ENCODE data around the gene ESAM. TPM values are rescaled to one million over a fixed set of nuclear protein-coding genes. Genes with fewer than 3 reads are reported as not detected.
"Not testable (repeated sequence)": the region's sequence is repeated elsewhere in the genome, so short reads cannot be mapped to it uniquely, and the experiment has no call there.

The ESAM gene
- total RNA-seq, 1 donor from 2014 or later, result 465 TPM

GRCh38 chr11:124776865-124777645 is 15.0 kb upstream of the ESAM start:
- DNase-seq (ENCODE audit: extremely low read depth, low read depth, low spot score), result no peak

- DNase-seq (ENCODE audit: extremely low read depth, low read depth, low spot score), result not testable (repeated sequence)
Observed at GRCh38 chr11:124770959-124771358, 8.9 kb upstream of the ESAM start.

- no peak for DNase-seq (ENCODE audit: extremely low read depth, low read depth, low spot score)
Observed at GRCh38 chr11:124769806-124770774, 8.0 kb upstream of the ESAM start.

GRCh38 chr11:124768914-124769313 is 6.8 kb upstream of the ESAM start:
- no peak for DNase-seq (ENCODE audit: extremely low read depth, low read depth, low spot score)

GRCh38 chr11:124766156-124766555 is 4.1 kb upstream of the ESAM start:
- no peak for DNase-seq (ENCODE audit: extremely low read depth, low read depth, low spot score)

- DNase-seq (ENCODE audit: extremely low read depth, low read depth, low spot score), result no peak
Observed at GRCh38 chr11:124763156-124763947, 1.3 kb upstream of the ESAM start.

DNA sequence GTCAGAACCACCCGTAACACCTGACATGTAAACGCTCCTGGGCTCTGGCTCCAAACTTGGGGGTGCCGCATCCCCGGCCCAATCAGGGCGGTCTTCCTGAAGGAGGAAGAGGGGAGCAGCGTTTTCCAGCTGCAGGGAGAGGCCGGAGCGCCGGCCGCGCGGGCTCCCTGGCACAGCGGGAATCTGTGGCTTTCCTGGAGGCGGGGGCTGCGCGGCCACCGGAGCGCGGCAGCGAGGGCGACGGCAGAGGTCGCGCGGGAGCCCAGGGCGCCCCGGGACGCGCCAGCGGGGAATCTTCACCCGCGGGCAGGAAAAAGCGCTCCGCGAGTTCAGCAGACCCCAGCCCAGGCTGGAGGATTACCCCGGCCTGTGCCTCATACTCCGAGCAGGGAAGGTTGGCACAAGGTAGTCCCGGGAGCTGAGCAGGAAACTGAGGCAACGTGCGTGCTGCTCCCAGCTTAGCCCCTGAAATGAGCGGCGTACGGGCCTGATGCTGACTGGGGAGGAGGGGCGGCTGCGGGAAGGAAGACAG is 600 bp upstream of the ESAM start:
- DNase-seq (ENCODE audit: extremely low read depth, low read depth, low spot score), result no peak

DNA sequence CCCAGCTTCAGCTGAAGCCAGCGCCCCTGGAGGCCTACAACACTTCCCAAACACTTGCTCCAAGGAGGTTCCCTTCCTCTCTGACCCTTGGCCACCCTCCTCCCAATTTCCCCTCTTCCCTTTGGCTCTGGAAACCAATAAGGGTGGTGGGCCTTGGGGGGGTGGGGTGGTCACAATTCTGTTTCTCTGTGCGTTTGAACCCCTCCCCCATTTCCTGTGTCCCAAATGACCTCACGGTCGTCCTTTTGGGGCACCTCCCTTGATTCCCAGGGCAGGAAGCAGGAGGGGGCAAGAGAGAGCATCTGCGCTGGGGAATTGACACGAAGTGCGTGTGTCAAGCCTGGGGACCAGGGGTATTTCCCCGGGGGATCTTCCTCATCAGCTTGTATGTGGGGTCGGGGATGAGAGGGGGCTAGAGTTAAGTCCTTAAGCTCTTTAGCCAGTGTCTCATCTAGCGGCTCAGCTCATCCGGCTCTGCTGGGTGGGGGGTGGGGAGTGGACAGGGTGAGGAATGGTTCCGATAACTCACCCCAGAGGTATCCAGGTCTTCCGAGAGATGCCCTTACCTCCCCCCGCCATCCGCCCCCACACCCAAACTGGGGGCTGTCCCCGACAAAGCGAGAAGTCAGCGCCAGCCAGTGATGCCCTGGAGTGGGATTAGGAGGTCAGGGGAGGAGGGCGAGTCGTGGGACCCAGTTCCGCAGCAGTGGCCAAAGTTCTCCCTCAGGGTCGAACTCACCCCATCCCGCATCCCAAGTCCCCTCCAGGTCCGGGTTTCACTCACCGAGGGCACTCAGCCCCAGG is 587 bp downstream of the ESAM start:
- no peak for DNase-seq (ENCODE audit: extremely low read depth, low read depth, low spot score)

GRCh38 chr11:124760806-124761205 is 1.3 kb downstream of the ESAM start:
- DNase-seq (ENCODE audit: extremely low read depth, low read depth, low spot score), result no peak

DNA sequence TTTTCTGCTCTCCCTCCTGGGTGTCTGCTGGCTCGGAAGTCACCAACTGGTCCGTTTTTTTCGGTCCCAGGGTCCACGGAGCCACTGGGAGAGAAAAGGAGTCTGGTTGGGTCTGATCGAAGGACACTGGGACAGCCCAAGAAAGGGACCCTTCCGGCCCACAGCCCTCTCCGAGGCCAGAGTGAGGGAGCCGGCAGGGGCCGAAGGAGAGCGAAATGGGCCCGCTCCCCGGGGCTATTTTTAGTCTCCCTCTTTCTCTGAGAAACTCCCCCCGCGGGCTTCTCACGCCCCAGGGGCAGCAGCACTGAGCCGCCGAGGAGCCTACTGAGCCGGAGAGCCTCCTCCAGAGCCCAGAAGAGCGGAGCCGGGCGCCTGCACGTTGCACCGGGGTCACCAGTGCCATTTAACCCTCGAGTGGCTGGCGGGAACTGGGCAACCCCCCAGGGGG is 1.9 kb downstream of the ESAM start:
- no peak for DNase-seq (ENCODE audit: extremely low read depth, low read depth, low spot score)

DNA sequence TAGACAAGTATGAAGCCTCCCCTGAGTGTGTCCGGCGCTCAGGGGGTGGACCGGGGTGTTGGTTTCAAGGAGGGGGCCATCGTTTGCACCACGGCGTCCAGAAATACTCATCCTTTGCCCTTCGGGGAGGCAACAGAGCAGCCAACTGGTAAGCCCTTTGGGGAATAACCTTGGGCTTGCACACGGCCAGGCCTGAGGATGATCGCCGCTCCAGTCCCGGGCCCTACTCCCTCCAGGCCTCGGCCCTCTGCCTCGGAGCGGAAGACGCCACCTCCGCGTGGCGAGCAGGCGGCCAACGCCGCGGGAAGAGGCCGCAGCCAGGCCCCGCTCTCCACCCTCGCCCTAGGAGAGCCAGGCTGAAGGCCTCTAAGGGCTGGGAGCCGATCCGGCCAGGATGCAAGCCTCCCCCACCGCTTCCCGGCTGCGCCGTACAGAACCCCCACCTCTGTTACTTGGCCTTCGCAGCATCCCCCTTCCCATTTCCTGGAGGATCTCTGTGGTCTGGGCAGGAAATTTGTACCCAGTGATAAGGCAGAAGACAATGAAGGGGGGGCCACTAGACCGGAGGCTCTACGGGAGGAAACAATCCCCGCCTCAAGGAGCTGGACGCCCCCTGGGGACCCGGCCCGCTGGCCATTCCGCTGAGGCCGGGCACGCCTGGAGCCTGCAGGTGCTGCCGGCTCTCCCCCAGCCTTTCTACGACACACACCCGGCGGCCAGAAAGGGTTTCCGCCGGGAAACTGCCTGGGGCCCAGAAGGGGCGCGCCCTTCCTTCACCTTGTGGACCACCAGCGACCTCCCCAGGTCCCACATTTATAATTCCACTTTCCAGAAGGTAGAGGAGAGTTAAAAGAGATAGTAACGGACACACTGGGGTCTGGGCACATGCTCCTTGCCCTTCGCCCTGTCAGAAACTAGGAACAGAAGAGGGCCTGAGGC is 2.6 kb downstream of the ESAM start:
- peak; percentile 93 for DNase-seq (ENCODE audit: extremely low read depth, low read depth, low spot score)

GRCh38 chr11:124758355-124759265 is 3.5 kb downstream of the ESAM start:
- no peak for DNase-seq (ENCODE audit: extremely low read depth, low read depth, low spot score)

GRCh38 chr11:124757320-124757719 is 4.8 kb downstream of the ESAM start:
- DNase-seq (ENCODE audit: extremely low read depth, low read depth, low spot score), result no peak

- DNase-seq (ENCODE audit: extremely low read depth, low read depth, low spot score), result no peak
Observed at GRCh38 chr11:124756753-124757227, 5.3 kb downstream of the ESAM start.

GRCh38 chr11:124756033-124756752 is 5.9 kb downstream of the ESAM start:
- DNase-seq (ENCODE audit: extremely low read depth, low read depth, low spot score), result no peak

- no peak for DNase-seq (ENCODE audit: extremely low read depth, low read depth, low spot score)
Observed at GRCh38 chr11:124754710-124755109, 7.4 kb downstream of the ESAM start.

GRCh38 chr11:124754309-124754708 is 7.8 kb downstream of the ESAM start:
- no peak for DNase-seq (ENCODE audit: extremely low read depth, low read depth, low spot score)
